Measurements from ENCODE around the gene C21orf91.

C21orf91 gene

GRCh38 chr21:17819114-17819876 is at the start of gene C21orf91:
TSS of gene C21orf91 (minus strand) at chr21:17819356. CDS start at chr21:17818318, 1,038 bp downstream.
- DNase-seq (ENCODE audit: low read depth in 1 of 2, low spot score in 1 of 2): peak; percentile 70 to 84

- no peak for DNase-seq (ENCODE audit: low read depth in 1 of 2, low spot score in 1 of 2)
Measured at GRCh38 chr21:17866590-17866989, 47.4 kb upstream of the C21orf91 start.

GRCh38 chr21:17859661-17860060 is 40.5 kb upstream of the C21orf91 start:
- DNase-seq (ENCODE audit: low read depth in 1 of 2, low spot score in 1 of 2): no peak

GRCh38 chr21:17858747-17859146 is 39.6 kb upstream of the C21orf91 start:
- no peak for DNase-seq (ENCODE audit: low read depth in 1 of 2, low spot score in 1 of 2)

GRCh38 chr21:17854745-17855144 is 35.6 kb upstream of the C21orf91 start:
- no peak for DNase-seq (ENCODE audit: low read depth in 1 of 2, low spot score in 1 of 2)

GRCh38 chr21:17853393-17854275 is 34.5 kb upstream of the C21orf91 start:
- DNase-seq (ENCODE audit: low read depth in 1 of 2, low spot score in 1 of 2): no peak

- no peak for DNase-seq (ENCODE audit: low read depth in 1 of 2, low spot score in 1 of 2)
Measured at GRCh38 chr21:17848228-17848627, 29.1 kb upstream of the C21orf91 start.

- no peak for DNase-seq (ENCODE audit: low read depth in 1 of 2, low spot score in 1 of 2)
Measured at GRCh38 chr21:17841103-17841502, 21.9 kb upstream of the C21orf91 start.

GRCh38 chr21:17834639-17835354 is 15.6 kb upstream of the C21orf91 start:
- no peak for DNase-seq (ENCODE audit: low read depth in 1 of 2, low spot score in 1 of 2)

- no peak for DNase-seq (ENCODE audit: low read depth in 1 of 2, low spot score in 1 of 2)
Measured at GRCh38 chr21:17829472-17829871, 10.3 kb upstream of the C21orf91 start.

GRCh38 chr21:17828223-17828622 is 9.1 kb upstream of the C21orf91 start:
- no peak for DNase-seq (ENCODE audit: low read depth in 1 of 2, low spot score in 1 of 2)

- DNase-seq (ENCODE audit: low read depth in 1 of 2, low spot score in 1 of 2): no peak
Measured at GRCh38 chr21:17823846-17824245, 4.7 kb upstream of the C21orf91 start.

- no peak for DNase-seq (ENCODE audit: low read depth in 1 of 2, low spot score in 1 of 2)
Measured at GRCh38 chr21:17821121-17821520, 2.0 kb upstream of the C21orf91 start.

- DNase-seq (ENCODE audit: low read depth in 1 of 2, low spot score in 1 of 2): peak in 1 of 2 donors; percentile 54
Measured at GRCh38 chr21:17819877-17820229, 697 bp upstream of the C21orf91 start.

- DNase-seq (ENCODE audit: low read depth in 1 of 2, low spot score in 1 of 2): peak; percentile 6 to 18
Measured at GRCh38 chr21:17818186-17819113, 706 bp downstream of the C21orf91 start.

GRCh38 chr21:17813353-17813752 is 5.8 kb downstream of the C21orf91 start:
- DNase-seq (ENCODE audit: low read depth in 1 of 2, low spot score in 1 of 2): no peak

- no peak for DNase-seq (ENCODE audit: low read depth in 1 of 2, low spot score in 1 of 2)
Measured at GRCh38 chr21:17805966-17806365, 13.2 kb downstream of the C21orf91 start.

- DNase-seq (ENCODE audit: low read depth in 1 of 2, low spot score in 1 of 2): no peak
Measured at GRCh38 chr21:17803536-17803935, 15.6 kb downstream of the C21orf91 start.

- DNase-seq (ENCODE audit: low read depth in 1 of 2, low spot score in 1 of 2): no peak
Measured at GRCh38 chr21:17802572-17802971, 16.6 kb downstream of the C21orf91 start.

- no peak for DNase-seq (ENCODE audit: low read depth in 1 of 2, low spot score in 1 of 2)
Measured at GRCh38 chr21:17799414-17800164, 19.6 kb downstream of the C21orf91 start.

Measured in stimulated activated CD4-positive, alpha-beta T cell treated with anti-CD3 and anti-CD28 coated beads, Interleukin-15, amount 100 ng/mL, for 1 hour (primary cell).